PC-3 (cell line): Measurements from ENCODE around the gene ARFGEF2.

Experiments
- CTCF ChIP-seq: fragments of 300-600 bp; sonication (generic); conservative IDR thresholded peaks from 2 replicates; pipeline ENCODE4 v1.5.1; 2017; ENCODE audit warnings: antibody characterized with exemption, low read depth, mild to moderate bottlenecking, low read length
- EZH2phosphoT487 ChIP-seq: fragments of 300-600 bp; sonication (generic); IDR thresholded peaks from 2 replicates; pipeline ENCODE4 v1.6.1; 2018; ENCODE audit warnings: mild to moderate bottlenecking, antibody characterized with exemption, low read length, borderline replicate concordance

- TF ChIP-seq CTCF: no peak
- no peak for TF ChIP-seq EZH2phosphoT487
Observed at GRCh38 chr20:48880981-48881657, 40.4 kb upstream of the ARFGEF2 start.
